Measurements from ENCODE around the gene ASB1. TPM values are rescaled to one million over a fixed set of nuclear protein-coding genes. Genes with fewer than 3 reads are reported as not detected.

ASB1 gene
- total RNA-seq, 1 experiment from 2014 or later: 46.0 TPM

DNA sequence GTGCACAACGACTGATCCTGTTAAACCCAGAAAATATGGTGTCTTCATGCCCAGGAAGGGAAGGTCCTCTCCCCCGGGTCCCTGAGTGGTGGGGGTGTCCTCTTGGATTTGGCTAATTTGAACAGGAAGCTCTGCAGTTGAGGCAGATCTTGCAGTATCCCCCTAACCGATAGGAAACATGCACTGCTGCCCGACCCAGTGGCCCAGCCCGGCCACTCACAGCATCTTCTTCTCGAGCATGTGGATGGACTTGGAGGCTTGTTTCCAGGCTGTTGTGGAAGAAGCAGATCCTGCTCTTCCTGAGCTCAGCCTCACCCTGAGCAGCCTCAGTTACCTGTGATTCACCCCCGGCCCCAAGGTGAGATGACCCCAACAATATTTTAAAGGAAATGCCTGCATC lies 46.4 kb upstream of the ASB1 start:
- Mint-ChIP-seq H3K27ac (peak overlapping the region in 2 of 3 experiments; percentile 84 to 85; a peak in 4 of 7 replicates), H3K36me3 (ENCODE audit: insufficient read depth in 1 of 3, low read depth in 3 of 3) (peaks cover 15 to 25% (median 24%) of the 10 kb centered on the region in 3 experiments; a peak in 6 of 7 replicates), H3K4me1 (peaks cover 12 to 27% of the 10 kb centered on the region in 2 experiments), H3K4me3 (no peak overlapping the region), H3K27me3 (ENCODE audit: low read depth) (no peaks in the 10 kb centered on the region; the same call in 1 of the 2 replicates), H3K9me3 (peaks cover 2 to 7% of the 10 kb centered on the region in 2 experiments; a peak in 2 of 5 replicates)
- peak overlapping the region; percentile 42 for H3K18ac ChIP-seq (ENCODE audit: insufficient read length, low read depth, low read length)
- WGBS (ENCODE audit: extremely low coverage, insufficient read length, low lambda C conversion rate): no CpG with 5 or more reads among the region's 7 CpGs
- no peak for DNase-seq
- TF ChIP-seq, protein P1, sequence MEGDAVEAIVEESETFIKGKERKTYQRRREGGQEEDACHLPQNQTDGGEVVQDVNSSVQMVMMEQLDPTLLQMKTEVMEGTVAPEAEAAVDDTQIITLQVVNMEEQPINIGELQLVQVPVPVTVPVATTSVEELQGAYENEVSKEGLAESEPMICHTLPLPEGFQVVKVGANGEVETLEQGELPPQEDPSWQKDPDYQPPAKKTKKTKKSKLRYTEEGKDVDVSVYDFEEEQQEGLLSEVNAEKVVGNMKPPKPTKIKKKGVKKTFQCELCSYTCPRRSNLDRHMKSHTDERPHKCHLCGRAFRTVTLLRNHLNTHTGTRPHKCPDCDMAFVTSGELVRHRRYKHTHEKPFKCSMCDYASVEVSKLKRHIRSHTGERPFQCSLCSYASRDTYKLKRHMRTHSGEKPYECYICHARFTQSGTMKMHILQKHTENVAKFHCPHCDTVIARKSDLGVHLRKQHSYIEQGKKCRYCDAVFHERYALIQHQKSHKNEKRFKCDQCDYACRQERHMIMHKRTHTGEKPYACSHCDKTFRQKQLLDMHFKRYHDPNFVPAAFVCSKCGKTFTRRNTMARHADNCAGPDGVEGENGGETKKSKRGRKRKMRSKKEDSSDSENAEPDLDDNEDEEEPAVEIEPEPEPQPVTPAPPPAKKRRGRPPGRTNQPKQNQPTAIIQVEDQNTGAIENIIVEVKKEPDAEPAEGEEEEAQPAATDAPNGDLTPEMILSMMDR (conservative IDR thresholded peaks at IDR 0.05): no peak
- H3K4ac ChIP-seq (ENCODE audit: low read depth, low read length): no peak overlapping the region
- H3K4me1 ChIP-seq (ENCODE audit: insufficient read depth, low read length): peaks cover 8% of the 10 kb centered on the region; the same call in 1 of the 2 replicates
- H3K79me1 ChIP-seq (ENCODE audit: insufficient read depth, low read depth, low read length, poor library complexity, severe bottlenecking): no peaks in the 10 kb centered on the region
- no peaks in the 10 kb centered on the region for H4K20me1 ChIP-seq (ENCODE audit: control insufficient read depth, insufficient read depth, insufficient read length)
- H4K5ac ChIP-seq (ENCODE audit: insufficient read length, low read depth, low read length): no peak overlapping the region
- no peak overlapping the region for H3T11ph ChIP-seq (ENCODE audit: low read length)
- no peak overlapping the region for H2BK12ac ChIP-seq (ENCODE audit: insufficient read length, low read depth, low read length)
- H4K91ac ChIP-seq (ENCODE audit: insufficient read length, low read depth, low read length): no peak overlapping the region
- H3K9ac ChIP-seq (ENCODE audit: extremely low read depth, insufficient read length, low read length): no peak overlapping the region
- H2BK15ac ChIP-seq (ENCODE audit: low read depth, low read length): no peak overlapping the region
- H3K56ac ChIP-seq (ENCODE audit: insufficient read length, low read depth, low read length): no peak overlapping the region
- peaks cover 4% of the 10 kb centered on the region for H3K23me2 ChIP-seq (ENCODE audit: insufficient read length, low read depth, low read length, poor library complexity, severe bottlenecking)
- no peaks in the 10 kb centered on the region for H3K27me3 ChIP-seq (ENCODE audit: insufficient read depth, low read length)
- no peaks in the 10 kb centered on the region for H3K79me2 ChIP-seq (ENCODE audit: insufficient read depth, low read length)
- H2BK20ac ChIP-seq (ENCODE audit: low read depth, low read length, poor library complexity, severe bottlenecking): no peak overlapping the region
- H3K4me2 ChIP-seq (ENCODE audit: insufficient read depth, insufficient read length, low read length): no peak overlapping the region
- no peaks in the 10 kb centered on the region for H3K9me3 ChIP-seq (ENCODE audit: control insufficient read depth, low read depth, low read length)
- H2BK5ac ChIP-seq (ENCODE audit: insufficient read length, low read length): no peak overlapping the region
- H2BK120ac ChIP-seq (ENCODE audit: low read depth, low read length, poor library complexity, severe bottlenecking): no peak overlapping the region
- H4K8ac ChIP-seq (replicated peaks; ENCODE audit: insufficient read length, low read depth, low read length): no peak overlapping the region
- H2AK5ac ChIP-seq (ENCODE audit: insufficient read length, low read length): no peak overlapping the region
- H3K23ac ChIP-seq (ENCODE audit: insufficient read length, low read depth, low read length): no peak overlapping the region
- peak overlapping the region; percentile 61 for H3K14ac ChIP-seq (ENCODE audit: insufficient read depth, low read length)
- no peak overlapping the region for H2AFZ ChIP-seq (ENCODE audit: low read length)
- no peak overlapping the region for H3K27ac ChIP-seq (ENCODE audit: insufficient read length, low read depth, low read length)
